IPS-11a (cell line): ENCODE measurements around the gene HTR3C.

Experiments used
- H3K4me3 ChIP-seq: one replicate; pipeline ENCODE4 v1.5.1; 2013; ENCODE audit warnings: low read depth, low read length, control low read depth

The HTR3C gene

DNA sequence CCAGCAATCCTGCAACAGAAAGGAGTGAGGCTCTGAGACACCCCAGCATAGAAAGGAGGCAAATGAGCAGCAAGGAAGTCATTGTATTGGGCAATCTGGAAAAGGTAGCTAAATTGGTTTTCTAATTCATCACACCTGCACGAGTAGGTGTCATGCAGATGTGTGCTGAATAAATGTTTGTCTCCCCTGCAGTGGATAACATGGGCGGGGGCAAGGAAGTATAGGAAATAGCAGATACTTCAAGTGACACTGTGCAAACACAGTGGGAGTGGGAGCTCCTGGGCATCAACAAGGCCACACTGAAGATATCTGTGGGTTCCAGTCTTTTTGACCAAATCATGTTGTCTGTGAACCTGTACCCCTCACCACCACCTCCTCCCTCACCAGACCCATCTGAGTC, 29.6 kb downstream of the HTR3C start:
- H3K4me3 ChIP-seq: no peak overlapping the region

DNA sequence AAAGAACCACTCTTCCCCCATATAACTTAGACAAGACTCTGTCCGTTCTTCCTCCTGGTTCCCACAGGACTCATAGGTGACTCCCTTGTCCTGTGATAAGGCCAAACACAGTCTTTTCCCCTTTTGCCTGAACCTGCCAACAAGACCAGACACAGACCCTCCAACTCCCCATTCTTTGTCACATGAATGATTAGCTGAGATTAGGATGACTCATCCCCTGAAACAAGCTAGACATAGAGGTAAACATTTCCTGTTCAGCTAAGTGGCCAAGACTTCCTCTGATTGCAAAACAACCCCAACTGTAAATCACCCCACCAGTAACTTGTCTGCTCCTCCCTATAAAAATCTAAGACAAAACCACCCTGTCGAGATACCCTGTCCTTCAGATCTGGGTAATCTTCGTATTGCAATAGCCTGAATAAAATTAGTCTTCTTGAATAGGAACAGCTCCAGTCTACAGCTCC, 32.6 kb downstream of the HTR3C start:
- no peak overlapping the region for H3K4me3 ChIP-seq

DNA sequence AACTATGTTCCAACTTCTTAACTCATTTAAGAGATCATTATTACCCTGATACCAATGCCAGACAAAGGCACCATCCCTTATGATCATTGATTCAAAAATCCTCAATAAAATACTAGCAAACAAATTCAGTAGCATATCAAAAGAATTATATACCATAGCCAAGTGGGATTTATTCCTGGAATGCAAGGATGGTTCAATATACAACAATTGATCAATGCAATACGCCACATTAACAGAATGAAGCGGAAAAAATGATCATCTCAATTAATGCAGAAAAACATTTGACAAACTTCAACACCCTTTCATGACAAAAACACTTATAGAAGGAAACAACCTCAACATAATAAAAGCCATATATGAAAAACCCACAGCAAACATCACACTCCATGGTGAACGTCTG, 39.4 kb downstream of the HTR3C start:
- no peak overlapping the region for H3K4me3 ChIP-seq

DNA sequence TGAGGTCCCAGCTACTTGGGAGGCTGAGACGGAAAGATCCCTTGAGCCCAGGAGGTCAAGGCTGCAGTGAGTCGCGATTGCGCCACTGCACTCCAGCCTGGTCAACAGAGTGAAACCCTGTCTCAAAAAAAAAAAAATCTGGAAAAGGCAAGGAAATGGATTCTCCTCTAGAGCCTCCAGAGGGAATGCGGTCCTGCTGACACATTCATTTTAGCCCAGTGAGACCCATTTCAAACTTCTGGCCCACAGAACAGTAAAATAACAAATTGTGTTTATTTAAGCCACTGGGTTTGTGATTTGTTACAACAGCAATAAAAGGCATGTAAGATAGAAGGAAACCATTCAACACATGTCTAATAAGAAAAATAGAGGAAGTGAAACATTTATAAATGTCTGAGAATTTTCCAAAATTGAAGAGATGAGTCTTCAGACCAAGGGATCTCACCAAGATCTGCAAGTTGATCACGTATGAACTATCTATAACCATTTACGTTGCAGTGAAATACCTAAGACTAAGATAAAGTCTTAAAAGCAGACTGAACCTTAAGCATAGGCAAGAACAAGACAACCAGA, 44.0 kb downstream of the HTR3C start, which contains the start of gene HTR3E:
TSS of gene HTR3E (plus strand) at position 254 of the 573 bp plus-strand sequence. CDS start 466 bp downstream, outside the sequence.
- H3K4me3 ChIP-seq: no peak within 1 kb of the TSS

DNA sequence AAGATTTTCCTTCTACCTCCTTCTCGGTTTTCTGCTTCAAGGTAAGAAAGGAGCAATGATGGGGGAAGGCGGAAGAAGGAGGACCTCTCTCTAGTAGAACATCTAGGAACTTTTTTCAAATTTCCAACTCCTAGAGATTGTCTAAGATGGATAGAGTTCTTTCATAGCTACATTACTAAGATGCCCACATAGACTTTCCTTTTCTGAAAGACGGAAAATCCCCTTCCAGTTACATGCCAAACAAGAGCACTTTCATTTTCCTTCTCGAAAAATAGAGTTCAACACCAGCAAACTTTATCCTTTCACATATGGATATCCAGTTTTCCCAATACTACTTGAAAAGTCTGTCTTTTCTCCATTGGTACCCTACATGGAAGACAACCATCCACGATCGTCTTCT, 44.7 kb downstream of the HTR3C start:
- no peak overlapping the region for H3K4me3 ChIP-seq

DNA sequence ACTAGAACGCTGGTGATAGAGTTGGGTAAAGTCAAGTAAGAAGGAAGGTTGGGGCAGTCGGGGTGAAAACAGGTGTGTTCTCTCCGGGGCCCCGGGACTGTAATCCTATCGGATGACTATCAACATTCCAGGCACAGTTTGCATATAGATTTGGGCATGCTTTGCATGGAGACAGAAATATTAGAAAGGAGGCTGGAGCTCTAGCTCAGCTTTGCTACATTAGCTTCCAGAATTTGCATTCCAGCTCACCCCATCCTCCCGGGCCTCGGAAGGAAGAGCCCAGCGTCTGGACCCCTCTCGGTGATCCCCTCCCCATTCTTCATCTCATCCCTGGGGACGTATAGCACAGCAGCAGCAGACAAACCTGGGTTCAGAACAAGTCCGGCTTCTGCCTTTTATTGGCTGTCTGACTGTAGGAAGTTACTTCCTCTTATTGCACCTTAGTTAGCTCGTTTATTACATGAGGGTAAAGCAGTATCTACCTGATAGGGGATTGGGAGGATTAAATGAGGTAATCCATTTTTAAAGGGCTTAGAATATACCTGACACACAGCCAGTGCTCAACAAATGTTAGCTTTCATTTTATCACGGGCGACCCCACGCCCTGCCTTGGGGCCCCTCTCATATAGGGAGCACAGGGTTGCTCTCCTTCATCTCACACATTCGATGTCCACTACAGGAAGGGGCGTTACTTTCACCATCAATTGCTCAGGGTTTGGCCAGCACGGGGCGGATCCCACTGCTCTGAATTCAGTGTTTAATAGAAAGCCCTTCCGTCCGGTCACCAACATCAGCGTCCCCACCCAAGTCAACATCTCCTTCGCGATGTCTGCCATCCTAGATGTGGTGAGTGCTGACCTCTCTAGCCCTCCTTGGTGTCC, 47.2 kb downstream of the HTR3C start:
- no peak overlapping the region for H3K4me3 ChIP-seq
